8988T (cell line): ENCODE data around the gene CDK15.

Source experiments
- DNase-seq: peaks from one replicate; pipeline ENCODE4 v3.0.0; 2011

The CDK15 gene

DNA sequence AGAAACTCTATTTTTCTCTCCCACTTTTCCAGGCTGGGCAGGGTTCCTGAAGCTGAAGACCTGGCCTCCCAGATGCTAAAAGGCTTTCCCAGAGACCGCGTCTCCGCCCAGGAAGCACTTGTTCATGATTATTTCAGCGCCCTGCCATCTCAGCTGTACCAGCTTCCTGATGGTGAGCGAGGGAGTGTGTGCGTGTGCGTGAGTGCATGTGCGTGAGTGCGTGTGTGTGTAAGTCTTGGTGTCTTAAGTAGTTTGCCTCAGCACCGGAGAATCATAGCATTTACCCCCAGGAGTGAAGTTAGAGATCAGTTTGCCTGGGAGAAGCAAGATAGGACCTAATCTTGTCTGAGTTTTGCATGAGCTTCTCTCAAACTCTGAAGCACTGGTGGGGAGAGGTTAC lies 73.7 kb downstream of the CDK15 start:
- DNase-seq = no peak

DNA sequence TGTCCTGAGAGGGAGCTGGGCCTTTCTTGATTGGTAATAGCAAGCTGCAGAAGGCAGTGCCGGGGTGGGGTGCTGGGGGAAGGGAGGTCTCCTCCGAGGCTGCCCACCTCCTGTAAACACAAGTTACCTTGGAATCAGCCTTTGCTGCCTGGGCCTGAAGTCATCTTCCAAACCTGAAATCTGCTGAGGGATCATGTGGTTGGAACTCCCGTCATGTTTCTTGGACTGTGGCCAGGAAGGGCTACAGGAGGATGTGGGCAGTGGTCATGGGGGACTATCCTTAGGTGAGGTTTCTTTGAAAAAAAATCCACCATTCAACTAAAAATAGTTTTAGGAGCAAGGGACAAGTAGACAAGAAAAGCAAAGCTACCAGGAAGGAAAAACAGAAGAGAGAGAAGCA lies 74.2 kb downstream of the CDK15 start:
- no peak for DNase-seq

GRCh38 chr2:201880993-201881611 lies 74.8 kb downstream of the CDK15 start:
- no peak for DNase-seq

DNA sequence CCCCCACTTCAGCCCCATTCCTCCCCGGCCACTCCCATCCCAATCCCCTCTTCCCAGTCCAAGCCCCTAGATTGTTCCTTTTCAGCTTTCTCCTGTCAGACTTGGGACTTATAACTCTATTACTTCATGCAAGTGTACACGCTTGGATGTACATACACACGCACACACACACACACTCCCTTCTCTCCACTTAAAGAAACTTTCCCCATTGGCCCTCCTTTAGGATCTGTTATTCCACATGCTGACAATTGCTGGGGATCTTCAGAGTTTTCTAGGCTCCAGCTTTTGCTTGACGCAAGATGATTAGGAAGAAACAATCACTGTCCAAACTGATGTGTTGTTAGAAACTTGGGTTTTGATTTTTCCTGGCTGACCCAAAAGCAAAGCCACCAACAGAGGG lies 75.4 kb downstream of the CDK15 start:
- DNase-seq = no peak

- DNase-seq = no peak
Measured at GRCh38 chr2:201882353-201883090, 76.2 kb downstream of the CDK15 start.

GRCh38 chr2:201883606-201884369 lies 77.5 kb downstream of the CDK15 start:
- DNase-seq = no peak

GRCh38 chr2:201886504-201886903 lies 80.2 kb downstream of the CDK15 start:
- no peak for DNase-seq

DNA sequence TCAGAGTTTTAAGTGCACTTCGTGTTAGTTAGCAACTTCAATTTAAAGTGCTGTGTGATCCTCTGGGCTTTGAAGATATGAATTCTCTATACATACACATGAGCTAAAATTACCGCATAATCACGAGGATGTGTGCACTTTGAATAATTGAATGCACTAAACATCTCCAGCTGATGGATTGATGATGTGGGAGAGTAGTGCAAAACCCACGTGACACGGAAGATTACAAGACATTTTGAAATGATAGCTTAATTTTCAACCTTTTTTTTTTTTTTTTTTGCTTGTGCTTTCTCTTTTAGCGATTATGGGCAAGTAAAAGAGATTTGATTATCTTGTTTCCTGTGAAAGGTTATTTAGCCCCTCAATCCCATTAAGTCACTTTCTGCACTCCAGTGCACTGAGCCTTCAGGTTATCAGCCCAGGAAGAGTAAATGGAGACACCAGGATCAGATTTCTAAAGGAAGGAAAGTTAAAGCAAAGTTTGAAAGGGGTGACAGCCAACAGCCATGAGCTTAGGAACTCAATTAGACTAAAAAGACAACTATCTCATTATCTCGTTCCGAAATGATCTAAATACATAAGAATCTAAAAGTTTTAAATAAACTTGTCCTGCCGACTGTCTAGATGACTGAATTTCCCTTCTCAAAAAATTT lies 81.6 kb downstream of the CDK15 start:
- DNase-seq = no peak

DNA sequence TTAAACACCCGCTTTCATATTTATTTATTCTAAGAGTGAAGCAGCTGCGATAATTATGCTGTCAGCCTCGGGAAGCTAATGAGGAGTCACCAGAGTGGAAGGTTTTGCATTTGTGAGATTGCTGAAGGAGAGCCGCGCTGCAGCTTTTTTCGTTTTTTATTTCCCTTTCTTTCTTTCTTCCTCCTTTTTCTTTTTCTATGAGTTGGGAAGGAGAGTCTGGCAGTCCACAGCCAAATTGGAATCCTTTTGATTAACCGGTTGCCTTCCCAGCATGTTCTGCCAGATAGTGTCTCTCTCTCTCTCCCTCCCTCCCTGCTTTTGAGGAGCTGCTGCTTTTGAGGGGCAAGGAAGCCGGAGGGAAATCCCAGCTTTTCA lies 82.1 kb downstream of the CDK15 start:
- no peak for DNase-seq

DNA sequence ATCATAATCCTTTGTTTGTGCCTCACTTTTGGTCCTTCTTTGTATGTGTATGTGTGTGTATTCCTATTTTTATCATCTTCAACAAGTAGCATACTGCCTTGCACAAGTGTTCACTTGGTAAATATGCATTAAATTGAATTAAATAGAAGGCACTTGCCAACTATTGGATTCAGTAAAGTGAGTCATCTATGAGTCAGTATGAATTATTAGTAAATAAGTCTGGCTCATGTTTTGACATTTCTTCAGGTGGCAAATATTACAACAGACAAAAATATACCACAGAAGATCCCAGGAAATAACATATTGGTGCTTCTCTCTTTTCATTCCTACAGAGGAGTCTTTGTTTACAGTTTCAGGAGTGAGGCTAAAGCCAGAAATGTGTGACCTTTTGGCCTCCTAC lies 84.1 kb downstream of the CDK15 start:
- DNase-seq = no peak

- no peak for DNase-seq
Measured at GRCh38 chr2:201891676-201892075, 85.3 kb downstream of the CDK15 start.

- no peak for DNase-seq
Measured at GRCh38 chr2:201892516-201892915, 86.2 kb downstream of the CDK15 start.

- DNase-seq = no peak
Measured at GRCh38 chr2:201900362-201900761, 94.0 kb downstream of the CDK15 start.

GRCh38 chr2:201901786-201902185 lies 95.4 kb downstream of the CDK15 start:
- no peak for DNase-seq

- DNase-seq = no peak
Measured at GRCh38 chr2:201904538-201905420, 98.4 kb downstream of the CDK15 start.

DNA sequence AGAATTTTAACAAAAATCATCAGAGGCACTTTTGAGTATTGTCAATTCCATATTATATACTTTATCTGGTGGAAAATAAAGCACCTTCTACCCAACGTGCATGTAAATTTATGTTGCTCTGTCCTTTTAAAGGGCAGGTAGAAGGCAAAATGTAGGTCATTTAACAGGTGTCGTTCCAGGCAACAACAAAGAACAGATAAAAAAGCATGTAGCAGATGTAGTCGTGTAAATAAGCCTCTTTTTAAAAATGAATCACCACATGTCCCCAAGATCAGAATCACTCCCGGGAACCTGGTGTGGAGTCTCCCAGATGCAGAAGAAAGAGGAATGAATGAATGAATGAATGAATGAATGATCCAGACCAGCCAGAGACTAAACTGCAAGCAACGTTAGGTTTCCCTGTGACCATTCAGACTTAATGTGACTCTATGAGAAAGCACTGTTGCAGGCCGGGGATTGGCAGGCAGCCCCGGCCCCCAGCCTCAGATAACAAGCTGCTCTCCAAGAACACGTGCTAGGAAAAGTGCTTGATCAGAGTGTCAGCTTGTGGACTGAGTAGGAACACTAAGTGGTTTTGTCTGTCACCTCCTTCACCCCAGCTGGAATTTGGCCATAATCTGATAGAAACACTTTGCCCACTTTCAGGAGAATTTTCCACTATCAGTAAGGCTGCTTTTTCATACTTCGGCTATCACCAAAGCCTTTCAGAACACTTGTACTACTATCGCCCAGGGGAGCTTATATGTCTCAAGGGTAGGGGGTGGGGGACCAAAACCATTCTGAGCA lies 100.6 kb downstream of the CDK15 start:
- DNase-seq = no peak

DNA sequence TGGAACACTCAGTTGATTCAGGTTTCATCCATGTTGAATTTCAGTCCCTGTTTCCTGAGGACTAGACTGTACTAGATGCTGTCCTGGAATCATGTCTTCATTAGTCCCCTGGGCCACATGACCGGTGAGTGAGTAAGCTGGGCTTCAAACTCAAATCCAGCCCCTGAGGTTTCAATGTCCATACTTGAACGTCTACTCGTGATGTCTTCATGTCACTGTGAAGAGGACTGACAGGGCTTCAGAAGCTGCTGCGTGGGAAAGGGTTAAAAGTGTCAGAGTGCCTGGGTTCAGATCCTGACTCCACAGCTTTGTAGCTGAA lies 101.2 kb downstream of the CDK15 start:
- no peak for DNase-seq

DNA sequence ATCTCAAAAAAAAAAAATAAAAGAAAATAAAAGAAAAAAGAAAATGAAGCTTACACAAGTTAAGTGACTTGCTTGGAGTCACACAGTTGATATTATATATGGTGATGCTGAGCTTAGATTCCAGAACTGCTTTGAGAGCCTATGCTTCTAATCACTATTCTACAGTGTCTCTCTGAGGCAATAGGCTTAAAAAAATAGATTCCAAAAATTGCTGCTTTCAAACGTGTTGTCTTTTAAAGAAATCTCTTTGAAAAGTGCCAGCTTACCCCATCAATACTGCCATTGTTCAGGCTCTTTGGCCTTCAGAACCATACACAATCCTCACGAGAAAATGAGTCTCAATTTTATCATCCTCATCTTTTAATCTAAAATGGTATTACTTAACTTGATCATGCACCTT lies 102.6 kb downstream of the CDK15 start:
- DNase-seq = no peak

- no peak for DNase-seq
Measured at GRCh38 chr2:201909348-201909747, 103.0 kb downstream of the CDK15 start.

GRCh38 chr2:201909961-201910361 lies 103.6 kb downstream of the CDK15 start:
- no peak for DNase-seq

DNA sequence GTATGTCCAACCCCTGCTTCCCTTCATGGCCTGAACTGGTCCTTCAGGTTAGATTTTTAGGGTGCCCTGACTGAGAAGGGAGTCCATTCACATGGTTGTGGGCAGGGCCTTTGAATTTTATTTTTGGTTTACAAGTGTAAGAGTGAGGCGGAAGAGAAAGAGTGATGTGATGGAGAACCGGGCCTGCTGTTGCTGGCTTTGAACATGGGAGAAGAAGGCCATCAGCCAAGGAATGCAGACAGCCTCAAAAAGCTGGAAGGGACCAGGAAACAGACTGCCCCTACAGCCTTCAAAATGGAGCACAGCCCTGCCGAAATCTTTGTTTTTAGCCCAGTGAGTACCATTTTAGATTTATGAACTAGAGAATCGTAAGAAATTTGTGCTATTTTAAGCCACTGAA lies 105.0 kb downstream of the CDK15 start:
- no peak for DNase-seq

DNA sequence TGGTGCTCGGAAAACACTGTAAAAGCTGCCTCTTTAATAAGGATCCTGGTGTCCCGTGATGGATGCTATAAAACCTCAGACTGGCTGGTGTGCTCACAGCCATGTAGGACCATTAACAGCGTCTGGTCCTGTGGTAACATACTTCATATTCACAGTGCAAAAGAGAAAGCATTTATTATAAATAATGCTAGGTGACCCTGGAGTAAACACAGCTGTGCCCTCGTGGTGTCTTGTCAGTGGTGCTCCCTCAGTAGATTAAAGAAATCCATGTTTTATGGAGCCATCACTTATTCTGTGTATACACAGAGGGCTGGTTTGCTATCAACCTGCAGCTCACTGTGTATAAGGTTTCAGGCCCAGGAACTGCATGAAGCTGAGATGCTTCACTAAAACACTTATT lies 106.9 kb downstream of the CDK15 start:
- DNase-seq = no peak
